OCI-M2 (cell line): ENCODE measurements around the gene ZNF597.
"Not testable (repeated sequence)": the region's sequence is repeated elsewhere in the genome, so short reads cannot be mapped to it uniquely, and the experiment has no call there.

ENCODE experiments used
- DNase-seq: peaks from one replicate; lab custom pipeline; 2025; ENCODE audit not compliant: unreplicated experiment; lab: John Stamatoyannopoulos, UW

The ZNF597 gene

GRCh38 chr16:3475604-3476375, 32.5 kb upstream of the ZNF597 start:
- DNase-seq: no peak

- not testable (repeated sequence) for DNase-seq
Measured at GRCh38 chr16:3474870-3475269, 31.6 kb upstream of the ZNF597 start.

GRCh38 chr16:3474136-3474779, 31.0 kb upstream of the ZNF597 start:
- no peak for DNase-seq

GRCh38 chr16:3473596-3473943, 30.3 kb upstream of the ZNF597 start:
- not testable (repeated sequence) for DNase-seq

GRCh38 chr16:3472878-3473595, 29.7 kb upstream of the ZNF597 start:
- no peak for DNase-seq

DNA sequence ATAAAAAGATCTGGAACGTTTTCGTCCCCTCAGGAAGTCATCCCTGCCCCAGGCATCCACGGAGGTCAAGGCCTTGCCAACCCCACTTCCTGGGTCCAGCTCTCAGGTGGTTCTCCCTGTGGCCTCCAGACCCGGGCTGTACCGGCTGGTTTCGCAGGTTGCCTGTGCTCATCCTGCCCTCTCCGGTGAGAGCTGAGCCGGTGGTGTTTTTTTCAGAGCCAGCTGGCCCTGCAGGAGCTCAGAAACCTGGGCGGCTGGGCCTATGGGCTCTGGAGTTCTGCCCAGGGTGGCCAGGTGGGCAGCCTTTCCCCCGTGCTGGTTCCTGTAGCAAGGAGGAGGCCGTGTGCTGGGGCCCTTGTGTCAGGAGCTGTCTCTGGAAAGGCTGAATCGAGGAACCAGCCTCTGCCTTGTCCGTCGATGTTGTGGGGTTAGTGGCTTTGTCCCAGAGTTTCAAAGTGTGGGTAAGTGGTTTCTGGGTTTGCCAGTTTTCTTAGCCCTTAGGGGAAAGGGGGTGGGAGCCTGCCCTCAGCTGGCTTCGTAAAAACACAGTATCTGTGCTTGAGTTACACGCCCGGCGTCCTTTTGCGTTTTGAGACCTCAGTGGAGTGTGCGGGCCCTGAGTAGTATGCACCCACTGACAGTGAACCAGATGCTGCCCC, 28.3 kb upstream of the ZNF597 start:
- no peak for DNase-seq

- DNase-seq: no peak
Measured at GRCh38 chr16:3470723-3471122, 27.4 kb upstream of the ZNF597 start.

- no peak for DNase-seq
Measured at GRCh38 chr16:3469736-3470135, 26.4 kb upstream of the ZNF597 start.

- DNase-seq: no peak
Measured at GRCh38 chr16:3468501-3468900, 25.2 kb upstream of the ZNF597 start.

DNA sequence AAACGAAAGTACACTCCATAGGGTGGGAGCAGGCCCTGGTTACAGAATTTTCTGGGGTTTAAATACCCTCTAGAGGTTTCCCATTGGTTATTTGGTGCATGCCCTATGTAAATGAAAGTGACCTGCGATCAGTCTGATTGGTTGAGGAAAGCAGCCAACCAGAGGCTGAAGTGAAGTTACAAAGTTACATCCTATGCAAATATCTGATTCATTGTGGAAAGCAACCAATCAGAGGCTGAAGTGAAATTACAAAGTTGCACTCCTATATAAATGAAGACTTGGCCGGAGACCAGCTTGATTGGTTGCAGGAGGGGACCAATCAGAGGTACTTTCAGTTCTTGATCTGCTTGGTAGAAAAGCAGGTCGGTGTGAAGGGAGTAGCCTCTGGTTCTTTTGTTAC, 24.6 kb upstream of the ZNF597 start:
- DNase-seq: no peak

DNA sequence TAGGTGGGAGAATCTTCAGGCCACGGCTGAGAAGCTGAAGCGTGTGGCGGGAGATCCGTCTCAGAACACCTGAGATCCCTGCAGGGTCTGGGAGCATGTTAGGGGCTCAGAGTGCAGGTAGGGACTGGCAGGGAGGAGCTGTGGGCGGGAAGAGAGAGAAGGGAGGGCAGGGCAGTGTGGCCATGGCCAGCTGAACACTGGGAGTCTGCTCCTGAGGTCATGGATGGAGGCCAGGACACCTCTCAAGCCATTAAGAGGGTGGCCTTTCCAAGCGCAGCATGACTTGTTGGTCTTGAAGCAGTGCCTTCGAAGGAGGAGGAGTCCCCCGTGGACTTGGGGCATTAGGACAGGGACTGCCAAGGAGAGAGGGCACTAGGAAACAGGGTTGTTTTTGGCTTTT, 23.9 kb upstream of the ZNF597 start:
- DNase-seq: no peak

GRCh38 chr16:3465911-3466584, 22.7 kb upstream of the ZNF597 start:
- no peak for DNase-seq

DNA sequence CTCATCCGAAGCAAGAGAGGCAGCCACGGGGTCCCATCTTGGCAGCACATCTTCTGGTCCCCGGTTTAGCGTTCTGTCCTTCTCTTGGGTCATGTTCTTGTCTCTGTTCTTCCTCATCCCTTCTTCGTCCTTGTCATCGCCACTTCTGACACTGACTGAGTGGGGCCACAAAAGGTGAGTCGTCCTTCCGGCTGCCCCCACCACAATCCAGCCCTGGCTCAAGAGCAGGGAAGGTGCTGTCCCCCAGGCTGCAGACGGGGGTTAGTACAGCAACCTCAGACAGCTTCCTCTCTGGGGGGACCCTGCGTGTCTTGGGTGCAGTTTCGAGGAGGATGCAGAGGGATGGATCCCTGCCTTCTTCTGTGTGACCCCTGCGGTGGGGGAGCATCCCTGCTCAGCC, 22.0 kb upstream of the ZNF597 start:
- no peak for DNase-seq

DNA sequence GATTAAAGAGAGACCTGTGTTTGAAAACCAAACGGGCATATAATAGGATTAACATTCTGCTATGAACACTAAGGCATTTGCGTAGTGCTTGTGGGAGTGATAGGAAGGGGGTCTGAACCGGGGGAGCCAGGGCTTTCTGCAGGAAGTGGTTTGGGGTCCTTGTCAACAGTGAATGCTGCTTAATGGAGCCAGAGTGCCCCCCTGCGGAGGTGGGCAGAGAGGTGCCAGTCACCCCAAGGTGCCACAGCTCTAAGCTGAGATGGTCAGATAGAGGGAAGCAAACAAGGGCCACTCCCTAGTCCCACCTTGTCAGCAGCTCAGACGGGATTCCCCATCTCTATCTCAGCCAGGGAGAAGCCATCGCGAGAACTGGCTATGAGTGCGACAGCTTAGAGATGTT, 17.8 kb upstream of the ZNF597 start:
- DNase-seq: no peak

DNA sequence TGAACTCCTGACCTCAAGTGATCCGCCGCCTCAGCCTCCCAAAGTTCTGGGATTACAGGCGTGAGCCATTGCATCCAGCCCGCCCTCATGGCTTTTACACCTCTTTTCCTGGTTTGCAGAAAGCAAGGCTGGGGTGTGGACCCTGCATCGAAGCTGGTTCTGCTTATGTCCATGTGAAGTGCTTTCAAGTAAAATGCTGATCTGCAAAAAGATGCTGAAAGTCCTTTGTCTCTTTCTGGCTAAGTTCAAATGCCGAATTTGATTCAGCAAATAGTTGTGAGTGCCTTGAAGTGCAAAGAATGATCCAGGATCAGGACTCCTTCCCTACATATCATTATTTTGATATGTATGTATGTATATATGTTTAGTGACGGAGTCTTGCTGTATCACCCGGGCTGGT, 17.3 kb upstream of the ZNF597 start:
- no peak for DNase-seq

- DNase-seq: no peak
Measured at GRCh38 chr16:3460121-3460520, 16.8 kb upstream of the ZNF597 start.

DNA sequence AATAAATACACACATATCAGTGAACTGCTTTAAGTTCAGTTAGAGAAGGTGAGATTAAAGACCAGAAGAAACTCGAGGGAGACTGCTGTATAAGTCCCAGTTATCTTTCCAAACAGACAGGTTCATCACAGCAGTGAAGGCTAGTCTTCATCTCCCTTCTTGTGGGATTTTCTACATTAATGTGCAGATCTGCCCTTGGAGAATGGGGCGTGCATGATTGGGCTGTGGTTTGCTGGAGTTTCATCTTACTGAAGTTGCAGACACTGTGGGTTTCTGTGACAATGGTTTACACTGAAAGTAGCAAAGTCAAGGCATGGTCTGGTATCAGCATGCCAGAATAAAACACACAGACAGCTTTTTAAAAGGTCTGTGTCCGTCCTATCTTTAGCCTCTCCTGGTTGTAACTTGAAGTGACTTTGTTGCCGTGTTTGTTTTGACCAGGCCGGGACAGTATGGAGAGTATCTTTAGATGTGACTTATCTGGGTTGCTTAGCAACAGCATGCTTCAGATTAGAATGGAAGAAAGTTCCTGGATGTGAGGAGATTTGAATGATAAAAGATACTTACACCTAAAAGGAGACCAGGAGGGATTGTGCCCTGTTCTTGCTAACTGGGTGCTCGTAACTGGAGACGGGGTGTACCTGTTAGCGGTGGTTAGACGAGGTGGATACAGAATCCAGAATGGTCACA, 16.2 kb upstream of the ZNF597 start:
- DNase-seq: no peak

DNA sequence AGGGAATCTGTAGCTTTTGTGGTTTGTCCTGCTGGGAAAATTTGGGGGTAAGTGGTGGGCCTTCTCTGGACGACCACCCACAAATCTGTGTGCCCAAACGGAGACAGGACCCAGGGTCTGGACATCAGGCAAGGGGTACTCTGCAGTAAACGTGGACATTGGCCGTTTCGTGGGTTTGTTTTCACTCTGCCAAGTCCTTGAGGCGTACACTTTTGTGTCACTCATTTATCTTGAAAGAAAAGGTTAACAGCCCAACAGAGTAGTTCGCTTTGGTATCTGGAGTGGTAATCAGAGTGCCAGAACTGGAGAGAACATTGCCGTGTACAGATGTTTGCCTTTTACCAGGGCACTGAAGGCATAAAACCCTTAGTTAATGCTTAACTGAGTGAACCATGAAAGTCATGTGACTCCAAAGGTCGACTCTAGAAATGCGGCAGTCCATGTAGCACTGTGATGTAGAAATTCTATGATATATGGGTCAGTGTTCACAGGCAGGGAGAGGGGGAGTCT, 15.6 kb upstream of the ZNF597 start:
- DNase-seq: no peak

- DNase-seq: no peak
Measured at GRCh38 chr16:3458278-3458851, 15.1 kb upstream of the ZNF597 start.
